Inflammatory macrophage treated with lipopolysaccharide for 1 hour (primary cell): ENCODE data around the gene ADCY10.
"Not testable (repeated sequence)": the region's sequence is repeated elsewhere in the genome, so short reads cannot be mapped to it uniquely, and the experiment has no call there.

ENCODE experiments used
- DNase-seq, 2 donors: peaks; one replicate each; pipeline ENCODE4 v3.0.0-alpha.2; 2020 to 2022

Gene ADCY10

GRCh38 chr1:167808104-167808503 is 105.8 kb downstream of the ADCY10 start:
- no peak for DNase-seq

GRCh38 chr1:167806676-167807075 is 107.3 kb downstream of the ADCY10 start:
- not testable (repeated sequence) for DNase-seq

- DNase-seq, result not testable (repeated sequence)
These were observed 107.7 kb downstream of the ADCY10 start for GRCh38 chr1:167806235-167806634.

- DNase-seq, result no peak
These were observed 108.8 kb downstream of the ADCY10 start for GRCh38 chr1:167805041-167805556.

GRCh38 chr1:167803358-167804207 is 110.4 kb downstream of the ADCY10 start:
- DNase-seq, result peak; percentile 98

GRCh38 chr1:167802235-167802634 is 111.7 kb downstream of the ADCY10 start:
- DNase-seq, result no peak

GRCh38 chr1:167800251-167800650 is 113.7 kb downstream of the ADCY10 start:
- no peak for DNase-seq

- DNase-seq, result no peak
These were observed 114.2 kb downstream of the ADCY10 start for GRCh38 chr1:167799747-167800146.

GRCh38 chr1:167798952-167799351 is 115.0 kb downstream of the ADCY10 start:
- DNase-seq, result no peak

GRCh38 chr1:167797015-167797414 is 116.9 kb downstream of the ADCY10 start:
- DNase-seq, result peak; percentile 80 to 95

- no peak for DNase-seq
These were observed 117.9 kb downstream of the ADCY10 start for GRCh38 chr1:167795810-167796740.

- no peak for DNase-seq
These were observed 119.9 kb downstream of the ADCY10 start for GRCh38 chr1:167794043-167794442.

- peak; percentile 64 to 83 for DNase-seq
These were observed 121.8 kb downstream of the ADCY10 start for GRCh38 chr1:167792188-167792565.

- DNase-seq, result peak; percentile 95 to 98
These were observed 122.4 kb downstream of the ADCY10 start for GRCh38 chr1:167791281-167792187.

GRCh38 chr1:167790117-167790516 is 123.8 kb downstream of the ADCY10 start:
- DNase-seq, result no peak

GRCh38 chr1:167789501-167789900 is 124.4 kb downstream of the ADCY10 start:
- no peak for DNase-seq

- no peak for DNase-seq
These were observed 127.4 kb downstream of the ADCY10 start for GRCh38 chr1:167786502-167786901.

GRCh38 chr1:167784876-167785550 is 128.9 kb downstream of the ADCY10 start:
- peak in 1 of 2 donors; percentile 48 for DNase-seq

GRCh38 chr1:167782946-167783345 is 131.0 kb downstream of the ADCY10 start:
- no peak for DNase-seq

GRCh38 chr1:167781558-167781957 is 132.4 kb downstream of the ADCY10 start:
- DNase-seq, result no peak

GRCh38 chr1:167777269-167777650 is 136.7 kb downstream of the ADCY10 start:
- peak; percentile 30 to 36 for DNase-seq
